Tibial artery (tissue), 4 donors: ENCODE measurements around the gene SCUBE2.

ENCODE experiments used
- DNase-seq, 2 donors: peaks; one replicate each; pipeline ENCODE4 v3.0.0-alpha.2; 2019
- H3K27ac ChIP-seq, 2 donors: fragments of 200-600 bp; sonication (generic) in 1 of 2; 1 replicate in 1 of 2; 2 replicates in 1 of 2; pipeline ENCODE4 v1.5.1; 2018 to 2019; ENCODE audit warnings: mild to moderate bottlenecking in 1 of 2
- H3K27me3 ChIP-seq, 2 donors: fragments of 200-600 bp; sonication (generic) in 1 of 2; one replicate each; pipeline versions ENCODE4 v1.5.1 to v1.6.0; 2016 to 2019
- H3K36me3 ChIP-seq, 3 donors: fragments of 200-600 bp; sonication (generic) in 2 of 3; one replicate each; pipeline ENCODE4 v1.5.1; 2016 to 2019; ENCODE audit warnings: mild to moderate bottlenecking in 2 of 3
- H3K4me1 ChIP-seq, 4 donors: fragments of 200-600 bp; sonication (generic) in 2 of 4; 1 replicate in 3 of 4; 2 replicates in 1 of 4; pipeline ENCODE4 v1.5.1; 2016 to 2019
- H3K4me3 ChIP-seq, 2 donors: fragments of 200-600 bp; sonication (generic) in 1 of 2; 1 replicate in 1 of 2; 2 replicates in 1 of 2; pipeline ENCODE4 v1.5.1; 2018 to 2019; ENCODE audit warnings: mild to moderate bottlenecking in 2 of 2
- H3K9me3 ChIP-seq, 3 donors: fragments of 200-600 bp; sonication (generic) in 1 of 3; one replicate each; pipeline ENCODE4 v1.5.1; 2016 to 2019
- CTCF ChIP-seq, 2 experiments: fragments of 200-600 bp in 1 of 2; fragments of 450-650 bp in 1 of 2; IDR thresholded peaks; one replicate each; pipeline ENCODE4 v1.5.1; 2017 to 2019; ENCODE audit warnings: antibody characterized with exemption in 2 of 2, mild to moderate bottlenecking in 1 of 2, moderate library complexity in 1 of 2
- intact Hi-C: fragments of 100-400 bp; cut with DNase I; formaldehyde crosslinking; loops from one replicate; pipeline ENCODE4 v1.15.0; 2023; ENCODE audit warnings: low total_unique reads

The SCUBE2 gene

GRCh38 chr11:9047964-9048523 is 43.4 kb downstream of the SCUBE2 start:
- no peak for DNase-seq
- no peaks in the 10 kb centered on the region for H3K36me3 ChIP-seq
- no peaks in the 10 kb centered on the region for H3K9me3 ChIP-seq
- H3K4me1 ChIP-seq: no peaks in the 10 kb centered on the region
- no peak overlapping the region for H3K4me3 ChIP-seq
- TF ChIP-seq CTCF (IDR thresholded peaks at IDR 0.05): no peak
- no peaks in the 10 kb centered on the region for H3K27me3 ChIP-seq
- no peak overlapping the region for H3K27ac ChIP-seq
- intact Hi-C loops: no loop called here

GRCh38 chr11:9046481-9046880 is 44.9 kb downstream of the SCUBE2 start:
- H3K9me3 ChIP-seq: no peaks in the 10 kb centered on the region
- DNase-seq: no peak
- TF ChIP-seq CTCF (IDR thresholded peaks at IDR 0.05): no peak
- H3K36me3 ChIP-seq: no peaks in the 10 kb centered on the region
- H3K4me3 ChIP-seq: no peak overlapping the region
- intact Hi-C loops: no loop called here
- no peak overlapping the region for H3K27ac ChIP-seq
- no peaks in the 10 kb centered on the region for H3K4me1 ChIP-seq
- no peaks in the 10 kb centered on the region for H3K27me3 ChIP-seq

GRCh38 chr11:9042488-9042887 is 48.9 kb downstream of the SCUBE2 start:
- DNase-seq: no peak
- peaks cover 0 to 6% (median 0%) of the 10 kb centered on the region in 3 donors for H3K36me3 ChIP-seq
- no peak for TF ChIP-seq CTCF (IDR thresholded peaks at IDR 0.05)
- no peaks in the 10 kb centered on the region for H3K27me3 ChIP-seq
- intact Hi-C loops: no loop called here
- no peaks in the 10 kb centered on the region for H3K9me3 ChIP-seq
- no peak overlapping the region for H3K4me3 ChIP-seq
- no peak overlapping the region for H3K27ac ChIP-seq
- H3K4me1 ChIP-seq: no peaks in the 10 kb centered on the region

- H3K9me3 ChIP-seq: no peaks in the 10 kb centered on the region
- intact Hi-C loops: no loop called here
- H3K27me3 ChIP-seq: no peaks in the 10 kb centered on the region
- H3K27ac ChIP-seq: no peak overlapping the region
- no peak for DNase-seq
- TF ChIP-seq CTCF (IDR thresholded peaks at IDR 0.05): no peak
- H3K36me3 ChIP-seq: peaks cover 0 to 6% (median 0%) of the 10 kb centered on the region in 3 donors
- H3K4me1 ChIP-seq: no peaks in the 10 kb centered on the region
- H3K4me3 ChIP-seq: no peak overlapping the region
Measured at GRCh38 chr11:9041747-9042146, 49.7 kb downstream of the SCUBE2 start.

GRCh38 chr11:9040410-9040809 is 51.0 kb downstream of the SCUBE2 start:
- no peak overlapping the region for H3K4me3 ChIP-seq

More at GRCh38 chr11:9040410-9040809, 51.0 kb downstream of the SCUBE2 start:
- H3K9me3 ChIP-seq: no peaks in the 10 kb centered on the region
- H3K27me3 ChIP-seq: no peaks in the 10 kb centered on the region
- no peak for TF ChIP-seq CTCF (IDR thresholded peaks at IDR 0.05)
- no peak overlapping the region for H3K27ac ChIP-seq
- no peak for DNase-seq
- intact Hi-C loops: no loop called here
- peaks cover 0 to 6% (median 0%) of the 10 kb centered on the region in 3 donors for H3K36me3 ChIP-seq
- H3K4me1 ChIP-seq: no peaks in the 10 kb centered on the region
